Activated T-cell treated with anti-CD3 and anti-CD28 coated beads, Interleukin-2, amount 50 U/mL, for 72 hours (primary cell): ENCODE results near the gene PGBD5. TPM values are rescaled to one million over a fixed set of nuclear protein-coding genes. Genes with fewer than 3 reads are reported as not detected.
A peak's percentile ranks its signal among the peaks of the same experiment; 100 is the strongest.

Experiments used
- ATAC-seq, 2 donors: fragments of 150-1000 bp; cut with Tn5 transposase; replicated peaks in 1 of 2; 2 replicates each; pipeline ENCODE4 v1.10.0; 2021; ENCODE audit warnings: moderate library complexity in 2 of 2, mild to moderate bottlenecking in 1 of 2
- DNase-seq, 2 donors: peaks; one replicate each; pipeline ENCODE4 v3.0.0; 2021 to 2022; ENCODE audit warnings: mixed read lengths in 1 of 2
- H3K27ac Mint-ChIP-seq: one replicate; pipeline ENCODE4 v1.8.0; 2022; ENCODE audit warnings: mild to moderate bottlenecking, moderate library complexity, mixed read lengths
- H3K27me3 Mint-ChIP-seq: one replicate; pipeline ENCODE4 v1.8.0; 2022; ENCODE audit warnings: low read depth, mixed read lengths
- H3K36me3 Mint-ChIP-seq, 2 donors: one replicate each; pipeline ENCODE4 v1.8.0; 2022; ENCODE audit warnings: mixed read lengths in 2 of 2, mild to moderate bottlenecking in 1 of 2; ENCODE audit not compliant: insufficient read depth in 2 of 2
- H3K4me1 Mint-ChIP-seq: one replicate; pipeline ENCODE4 v1.8.0; 2022; ENCODE audit warnings: low read depth, mixed read lengths
- H3K4me3 Mint-ChIP-seq, 2 donors: one replicate each; pipeline ENCODE4 v1.8.0; 2022; ENCODE audit warnings: mild to moderate bottlenecking in 2 of 2, mixed read lengths in 2 of 2, moderate library complexity in 2 of 2
- H3K9me3 Mint-ChIP-seq, 2 donors: one replicate each; pipeline ENCODE4 v1.8.0; 2022; ENCODE audit warnings: mixed read lengths in 2 of 2
- total RNA-seq, 2 donors: library from RNA; stranded (reverse); gene quantifications; one replicate each; pipeline ENCODE4 v1.2.3, GENCODE V29; 2022

PGBD5 gene
- total RNA-seq, 2 donors from 2014 or later, result 0.12 TPM; not detected in 1

- no peaks in the 10 kb centered on the region for H3K9me3 Mint-ChIP-seq
- DNase-seq (no peak), ATAC-seq (no peak)
- H3K36me3 Mint-ChIP-seq, result peaks cover 0 to 16% of the 10 kb centered on the region in 2 donors
- H3K27ac Mint-ChIP-seq, result no peak overlapping the region
- H3K4me1 Mint-ChIP-seq, result peaks cover 50% of the 10 kb centered on the region
- no peaks in the 10 kb centered on the region for H3K27me3 Mint-ChIP-seq
- no peak overlapping the region for H3K4me3 Mint-ChIP-seq
Observed at GRCh38 chr1:230276401-230276800, 149.7 kb downstream of the PGBD5 start.

- Mint-ChIP-seq H3K4me3 (peak overlapping the region in 1 of 2 donors; percentile 60), H3K4me1 (peaks cover 65% of the 10 kb centered on the region), H3K9me3 (no peaks in the 10 kb centered on the region), H3K27me3 (no peaks in the 10 kb centered on the region), H3K27ac (no peak overlapping the region), H3K36me3 (peaks cover 0 to 17% of the 10 kb centered on the region in 2 donors)
- ATAC-seq (peak in 1 of 2 donors; percentile 20), DNase-seq (no peak)
Observed at GRCh38 chr1:230274254-230274653, 151.9 kb downstream of the PGBD5 start.

GRCh38 chr1:230273141-230273710, 152.9 kb downstream of the PGBD5 start:
- DNase-seq (no peak), ATAC-seq (no peak)
- H3K36me3 Mint-ChIP-seq, result peaks cover 0 to 15% of the 10 kb centered on the region in 2 donors
- H3K27ac Mint-ChIP-seq, result no peak overlapping the region
- H3K4me1 Mint-ChIP-seq, result peaks cover 72% of the 10 kb centered on the region
- peak overlapping the region in 1 of 2 donors; percentile 11 for H3K4me3 Mint-ChIP-seq
- no peaks in the 10 kb centered on the region for H3K9me3 Mint-ChIP-seq
- no peaks in the 10 kb centered on the region for H3K27me3 Mint-ChIP-seq

DNA sequence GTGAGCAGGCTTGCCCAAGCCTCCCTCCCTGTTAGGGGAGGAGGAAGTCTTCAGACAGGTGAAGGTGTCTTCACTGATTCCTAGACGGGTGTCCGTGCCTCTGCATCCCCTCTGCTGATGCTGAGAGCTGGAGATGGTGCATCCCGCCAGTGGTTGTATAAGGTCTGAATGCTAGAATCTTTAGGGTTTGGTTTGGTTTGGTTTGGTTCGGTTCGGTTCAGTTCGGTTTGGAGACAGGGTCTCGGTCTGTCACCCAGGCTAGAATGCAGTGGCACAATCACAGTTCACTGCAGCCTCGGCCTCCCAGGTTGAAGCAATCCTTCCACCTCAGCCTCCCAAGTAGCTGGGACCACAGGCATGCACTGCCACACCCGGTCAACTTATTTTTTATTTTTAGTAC, 153.6 kb downstream of the PGBD5 start:
- Mint-ChIP-seq H3K36me3 (peaks cover 0 to 15% of the 10 kb centered on the region in 2 donors), H3K27me3 (no peaks in the 10 kb centered on the region), H3K4me3 (no peak overlapping the region), H3K4me1 (peaks cover 75% of the 10 kb centered on the region), H3K9me3 (no peaks in the 10 kb centered on the region), H3K27ac (no peak overlapping the region)
- no peak for DNase-seq
- ATAC-seq, result no peak

- no peaks in the 10 kb centered on the region for H3K9me3 Mint-ChIP-seq
- ATAC-seq (no peak), DNase-seq (no peak)
- no peaks in the 10 kb centered on the region for H3K27me3 Mint-ChIP-seq
- H3K4me3 Mint-ChIP-seq, result peak overlapping the region in 1 of 2 donors; percentile 12
- H3K36me3 Mint-ChIP-seq, result peaks cover 2 to 8% of the 10 kb centered on the region in 2 donors
- H3K4me1 Mint-ChIP-seq, result peaks cover 74% of the 10 kb centered on the region
- no peak overlapping the region for H3K27ac Mint-ChIP-seq
Observed at GRCh38 chr1:230271300-230272035, 154.7 kb downstream of the PGBD5 start.

DNA sequence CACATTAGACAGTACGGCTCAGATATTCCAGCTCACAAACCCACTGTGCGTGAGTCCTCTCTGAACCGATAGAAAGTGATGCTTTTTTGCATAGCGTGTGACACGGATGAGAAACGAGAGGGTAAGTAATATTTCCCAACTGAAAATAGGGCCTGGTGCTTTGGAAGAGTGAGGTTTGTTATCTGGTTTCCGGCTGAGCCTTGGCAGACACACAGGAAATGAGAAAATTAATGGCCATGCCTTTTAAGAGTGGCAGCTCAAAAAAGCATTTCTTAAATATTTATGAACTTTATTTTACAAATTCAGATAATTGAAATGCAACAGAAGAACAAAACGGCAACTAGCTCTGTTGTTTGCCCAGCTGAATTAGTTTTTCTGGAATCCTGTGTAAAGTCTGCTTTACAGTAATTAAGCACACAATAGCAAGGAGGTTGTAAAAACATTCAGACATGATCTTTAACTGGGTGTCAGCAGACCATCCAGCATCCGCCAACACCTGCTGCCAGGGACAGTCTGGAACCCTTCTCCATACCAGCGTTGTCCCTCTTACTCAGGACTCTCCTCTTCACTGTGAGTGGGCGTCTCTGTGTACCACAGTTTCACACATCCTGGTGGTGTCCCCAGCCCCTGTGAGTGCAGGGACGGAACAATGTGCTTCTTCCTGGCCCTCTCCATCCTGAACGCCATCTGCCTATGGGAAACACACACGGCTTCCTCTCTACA, 155.4 kb downstream of the PGBD5 start:
- ATAC-seq (peak; percentile 80 to 83), DNase-seq (no peak)
- no peaks in the 10 kb centered on the region for H3K27me3 Mint-ChIP-seq
- peaks cover 72% of the 10 kb centered on the region for H3K4me1 Mint-ChIP-seq
- H3K27ac Mint-ChIP-seq, result no peak overlapping the region
- H3K36me3 Mint-ChIP-seq, result peaks cover 2 to 8% of the 10 kb centered on the region in 2 donors
- H3K4me3 Mint-ChIP-seq, result peak overlapping the region; percentile 27 to 35
- no peaks in the 10 kb centered on the region for H3K9me3 Mint-ChIP-seq

GRCh38 chr1:230270185-230270558, 156.0 kb downstream of the PGBD5 start:
- ATAC-seq, result no peak
- H3K27me3 Mint-ChIP-seq, result no peaks in the 10 kb centered on the region
- no peak overlapping the region for H3K27ac Mint-ChIP-seq
- peak in 1 of 2 donors; percentile 30 for DNase-seq
- peak overlapping the region; percentile 27 to 35 for H3K4me3 Mint-ChIP-seq
- peaks cover 2 to 8% of the 10 kb centered on the region in 2 donors for H3K36me3 Mint-ChIP-seq
- peaks cover 72% of the 10 kb centered on the region for H3K4me1 Mint-ChIP-seq
- H3K9me3 Mint-ChIP-seq, result no peaks in the 10 kb centered on the region

GRCh38 chr1:230268371-230269170, 157.6 kb downstream of the PGBD5 start:
- no peak overlapping the region for H3K27ac Mint-ChIP-seq
- H3K27me3 Mint-ChIP-seq, result no peaks in the 10 kb centered on the region
- peak in 1 of 2 donors; percentile 27 for ATAC-seq
- no peak for DNase-seq
- peaks cover 8 to 10% of the 10 kb centered on the region in 2 donors for H3K36me3 Mint-ChIP-seq
- H3K4me3 Mint-ChIP-seq, result no peak overlapping the region
- H3K4me1 Mint-ChIP-seq, result peaks cover 60% of the 10 kb centered on the region
- no peaks in the 10 kb centered on the region for H3K9me3 Mint-ChIP-seq

GRCh38 chr1:230267338-230268065, 158.6 kb downstream of the PGBD5 start:
- no peak overlapping the region for H3K4me3 Mint-ChIP-seq
- ATAC-seq, result no peak
- H3K27ac Mint-ChIP-seq, result no peak overlapping the region
- H3K9me3 Mint-ChIP-seq, result no peaks in the 10 kb centered on the region
- no peaks in the 10 kb centered on the region for H3K27me3 Mint-ChIP-seq
- DNase-seq, result no peak
- H3K4me1 Mint-ChIP-seq, result peaks cover 49% of the 10 kb centered on the region
- H3K36me3 Mint-ChIP-seq, result peaks cover 10 to 11% of the 10 kb centered on the region in 2 donors

DNA sequence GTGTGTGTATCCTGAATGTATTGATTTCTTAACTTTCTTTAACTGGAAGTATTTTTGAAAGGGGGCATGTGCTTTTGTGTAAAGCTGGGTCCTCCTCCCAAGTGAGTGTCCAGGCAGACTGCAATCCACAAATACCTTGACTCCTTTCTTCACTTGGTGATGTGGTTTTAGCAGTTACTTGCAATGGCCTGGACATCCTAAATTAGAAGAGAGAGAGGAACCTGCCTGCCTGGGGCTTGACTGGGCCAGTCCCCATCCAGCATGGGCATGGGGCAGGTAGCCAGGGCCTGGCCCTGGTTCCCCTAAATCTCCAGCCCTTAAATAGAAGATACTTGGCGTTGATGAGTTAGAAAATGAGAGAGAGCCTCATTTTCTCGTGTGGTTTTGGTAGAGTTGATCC, 159.7 kb downstream of the PGBD5 start:
- Mint-ChIP-seq H3K9me3 (no peaks in the 10 kb centered on the region), H3K36me3 (peaks cover 10 to 15% of the 10 kb centered on the region in 2 donors), H3K4me3 (no peak overlapping the region), H3K27me3 (no peaks in the 10 kb centered on the region), H3K4me1 (peaks cover 44% of the 10 kb centered on the region), H3K27ac (no peak overlapping the region)
- DNase-seq, result no peak
- no peak for ATAC-seq

GRCh38 chr1:230265200-230266115, 160.7 kb downstream of the PGBD5 start:
- ATAC-seq, result no peak
- Mint-ChIP-seq H3K27ac (no peak overlapping the region), H3K9me3 (no peaks in the 10 kb centered on the region), H3K27me3 (no peaks in the 10 kb centered on the region), H3K4me3 (no peak overlapping the region), H3K4me1 (peaks cover 34% of the 10 kb centered on the region), H3K36me3 (peaks cover 10 to 13% of the 10 kb centered on the region in 2 donors)
- no peak for DNase-seq
